OCI-LY3 (cell line): Measurements from ENCODE around the gene URB2.

Source experiments
- H2AFZ ChIP-seq: fragments of 200-600, 300-600 bp; shearing (Covaris generic); 2 replicates; pipeline ENCODE4 v1.6.0; 2014; ENCODE audit warnings: antibody characterized with exemption, low read depth, low read length
- H3K27ac ChIP-seq: fragments of 200-600, 300-600 bp; sonication (generic); 2 replicates; pipeline ENCODE4 v1.5.1; 2014; ENCODE audit warnings: mild to moderate bottlenecking, low read length, moderate library complexity, mixed read lengths
- H3K27me3 ChIP-seq: fragments of 200-600, 300-600 bp; sonication (generic); 2 replicates; pipeline ENCODE4 v1.6.1; 2014; ENCODE audit warnings: low read depth, low read length, mixed read lengths
- H3K36me3 ChIP-seq: fragments of 200-600, 300-600 bp; sonication (generic); replicated peaks from 2 replicates; pipeline ENCODE3; 2014; ENCODE audit warnings: low read depth, low read length, mixed read lengths
- H3K4me1 ChIP-seq: fragments of 300-600, 200-600 bp; sonication (generic); 2 replicates; pipeline ENCODE4 v1.6.1; 2014; ENCODE audit warnings: low read length, mixed read lengths
- H3K4me2 ChIP-seq: fragments of 200-600, 300-600 bp; sonication (generic); 2 replicates; pipeline ENCODE4 v1.6.1; 2014; ENCODE audit warnings: low read length, mixed read lengths
- H3K4me3 ChIP-seq: fragments of 300-600, 200-600 bp; sonication (generic); 2 replicates; pipeline ENCODE4 v1.5.1; 2014; ENCODE audit warnings: antibody characterized with exemption, mild to moderate bottlenecking, low read length, moderate library complexity
- H3K79me2 ChIP-seq: fragments of 300-600, 200-600 bp; shearing (Covaris generic); 2 replicates; pipeline ENCODE4 v1.6.1; 2014; ENCODE audit warnings: mild to moderate bottlenecking, low read length, mixed read lengths
- H3K9ac ChIP-seq: fragments of 300-600, 200-600 bp; shearing (Covaris generic); 2 replicates; pipeline ENCODE4 v1.6.0; 2014; ENCODE audit warnings: mild to moderate bottlenecking, low read length, moderate library complexity
- H3K9me3 ChIP-seq: fragments of 200-600, 300-600 bp; shearing (Covaris generic); 2 replicates; pipeline ENCODE4 v1.6.1; 2014; ENCODE audit warnings: low read length, mixed read lengths; ENCODE audit not compliant: insufficient read depth
- H4K20me1 ChIP-seq: fragments of 200-600, 300-600 bp; sonication (generic); 2 replicates; pipeline ENCODE4 v1.6.1; 2016; ENCODE audit warnings: low read length, mixed read lengths; ENCODE audit not compliant: insufficient read depth
- CTCF ChIP-seq: fragments of 200-600, 300-600 bp; sonication (generic); IDR thresholded peaks from 2 replicates; pipeline ENCODE4 v1.5.1; 2014; ENCODE audit warnings: antibody characterized with exemption, low read length, low read depth
- EZH2phosphoT487 ChIP-seq: fragments of 200-600 bp; shearing (Covaris generic); IDR thresholded peaks from 2 replicates; pipeline ENCODE4 v1.6.1; 2018; ENCODE audit warnings: antibody characterized with exemption, mixed run types, low read depth

URB2 gene

DNA sequence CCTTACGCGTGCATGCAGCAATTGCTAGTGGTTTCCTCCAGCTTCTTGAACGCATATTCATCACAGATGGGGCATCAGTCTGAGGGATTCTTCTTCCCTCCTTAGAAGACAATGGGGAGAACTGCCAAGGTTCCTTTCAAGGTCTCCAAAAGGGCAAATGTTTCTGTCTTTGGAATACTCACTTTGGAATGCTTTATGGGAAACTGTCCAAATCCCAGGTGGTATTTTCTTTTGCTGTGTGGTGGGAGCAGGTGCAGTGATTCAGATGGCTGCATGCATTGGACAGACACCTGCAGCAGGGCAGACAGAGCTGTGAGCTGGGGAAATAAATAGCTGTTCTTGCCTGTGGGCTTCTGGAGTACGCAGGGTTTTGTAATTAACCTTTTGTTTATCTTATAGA, 40.5 kb downstream of the URB2 start:
- Histone ChIP-seq H3K79me2 (no peaks in the 10 kb centered on the region), H4K20me1 (0 out of 2 replicates have a peak, but pooled peaks cover 2% of the 10 kb centered on the region), H3K4me1 (peaks cover 17% of the 10 kb centered on the region), H3K27me3 (no peaks in the 10 kb centered on the region), H3K9ac (no peak overlapping the region), H3K36me3 (peaks cover 45% of the 10 kb centered on the region), H3K27ac (no peak overlapping the region), H3K4me2 (no peak overlapping the region), H2AFZ (no peak overlapping the region), H3K4me3 (no peak overlapping the region), H3K9me3 (no peaks in the 10 kb centered on the region)
- TF ChIP-seq CTCF, result no peak
- TF ChIP-seq EZH2phosphoT487, result no peak

GRCh38 chr1:229669333-229669732, 43.3 kb downstream of the URB2 start:
- Histone ChIP-seq H4K20me1 (no peaks in the 10 kb centered on the region), H3K36me3 (peaks cover 23% of the 10 kb centered on the region), H3K9me3 (no peaks in the 10 kb centered on the region), H3K4me2 (no peak overlapping the region), H3K27ac (no peak overlapping the region), H3K79me2 (no peaks in the 10 kb centered on the region), H3K4me3 (no peak overlapping the region), H3K9ac (no peak overlapping the region), H3K4me1 (peaks cover 4% of the 10 kb centered on the region), H2AFZ (no peak overlapping the region), H3K27me3 (no peaks in the 10 kb centered on the region)
- TF ChIP-seq EZH2phosphoT487 (no peak), CTCF (no peak)

DNA sequence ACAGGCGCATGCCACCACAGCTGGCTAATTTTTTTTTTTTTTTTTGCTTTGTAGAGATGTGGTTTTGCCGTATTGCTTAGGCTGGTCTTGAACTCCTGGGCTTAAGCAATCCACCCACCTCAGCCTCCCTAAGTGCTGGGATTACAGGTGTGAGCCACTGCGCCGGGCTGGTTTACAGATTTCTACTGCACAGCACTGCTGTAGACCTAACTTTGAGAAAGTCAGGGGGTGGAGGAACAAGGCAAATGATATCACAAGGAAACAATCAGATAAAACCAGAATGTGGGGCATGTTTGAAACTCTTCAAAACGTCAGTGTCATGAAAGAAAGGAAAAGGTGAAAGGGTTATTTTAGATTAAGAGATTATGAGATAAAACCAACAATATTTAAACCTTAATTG, 45.3 kb downstream of the URB2 start:
- Histone ChIP-seq H3K4me2 (no peak overlapping the region), H3K4me3 (no peak overlapping the region), H3K9me3 (no peaks in the 10 kb centered on the region), H3K9ac (no peak overlapping the region), H4K20me1 (no peaks in the 10 kb centered on the region), H3K27ac (no peak overlapping the region), H3K4me1 (no peaks in the 10 kb centered on the region), H2AFZ (no peak overlapping the region), H3K36me3 (peaks cover 17% of the 10 kb centered on the region), H3K27me3 (no peaks in the 10 kb centered on the region), H3K79me2 (no peaks in the 10 kb centered on the region)
- TF ChIP-seq CTCF (no peak), EZH2phosphoT487 (no peak)

GRCh38 chr1:229672246-229672645, 46.2 kb downstream of the URB2 start:
- Histone ChIP-seq H3K4me2 (no peak overlapping the region), H4K20me1 (no peaks in the 10 kb centered on the region), H3K79me2 (no peaks in the 10 kb centered on the region), H3K4me1 (no peaks in the 10 kb centered on the region), H3K4me3 (no peak overlapping the region), H3K9ac (no peak overlapping the region), H3K27me3 (no peaks in the 10 kb centered on the region), H3K36me3 (peaks cover 17% of the 10 kb centered on the region), H3K9me3 (no peaks in the 10 kb centered on the region), H2AFZ (no peak overlapping the region), H3K27ac (no peak overlapping the region)
- TF ChIP-seq CTCF, result no peak
- no peak for TF ChIP-seq EZH2phosphoT487
